HepG2 (cell line): ENCODE results near the gene CUEDC2. TPM values are rescaled to one million over a fixed set of nuclear protein-coding genes. Genes with fewer than 3 reads are reported as not detected.

Experiments
- GLMP ChIP-seq: sonication (generic); formaldehyde crosslinking; IDR thresholded peaks from 2 replicates; pipeline ENCODE4 v1.9.0; 2021; ENCODE audit warnings: missing genetic modification reagents, mild to moderate bottlenecking, borderline replicate concordance
- MAFG ChIP-seq: sonication (generic); formaldehyde crosslinking; IDR thresholded peaks from 2 replicates; pipeline ENCODE4 v1.5.1; 2020; ENCODE audit warnings: mild to moderate bottlenecking, missing genetic modification reagents
- NR2F2 ChIP-seq: IDR thresholded peaks from 2 replicates; pipeline ENCODE4 v1.6.1; 2012; ENCODE audit warnings: low read depth, inconsistent platforms, borderline replicate concordance
- PAF1 ChIP-seq: IDR thresholded peaks from 2 replicates; pipeline ENCODE4 v1.6.1; 2016; ENCODE audit warnings: missing genetic modification reagents, missing compliant biosample characterization
- RFX3 ChIP-seq: IDR thresholded peaks from 2 replicates; pipeline ENCODE4 v1.6.1; 2016; ENCODE audit warnings: missing biosample characterization, missing genetic modification reagents
- SATB2 ChIP-seq: sonication (generic); formaldehyde crosslinking; IDR thresholded peaks from 2 replicates; pipeline ENCODE4 v1.5.0; 2020; ENCODE audit warnings: missing genetic modification reagents
- ZFP36 ChIP-seq: fragments of 150-350 bp; IDR thresholded peaks from 2 replicates; pipeline ENCODE4 v1.6.1; 2018; ENCODE audit warnings: borderline replicate concordance, low read length, low read depth; ENCODE audit not compliant: partially characterized antibody
- ZNF574 ChIP-seq: sonication (generic); formaldehyde crosslinking; IDR thresholded peaks from 2 replicates; pipeline ENCODE4 v1.4.0; 2020; ENCODE audit warnings: missing genetic modification reagents
- ZNF607 ChIP-seq: sonication (generic); formaldehyde crosslinking; IDR thresholded peaks from 2 replicates; pipeline ENCODE4 v1.5.1; 2020; ENCODE audit warnings: missing genetic modification reagents, mild to moderate bottlenecking, borderline replicate concordance
- polyA plus RNA-seq, 8 experiments: library from polyadenylated mRNA; depleted of rRNA in 3 of 8; stranded (reverse) in 7 of 8; unstranded in 1 of 8; fragments of >200 nt; fragmentation: Illumina TruSeq in 4 of 8; extraction: Trizol in 4 of 8; gene quantifications; 2 replicates each; pipeline versions ENCODE4 v1.2.1 to v1.2.3, GENCODE V29; 2011 to 2016; ENCODE audit warnings: low read depth in 4 of 8, missing spikeins in 1 of 8, mixed read lengths in 1 of 8; ENCODE audit not compliant: insufficient read depth in 1 of 8
- total RNA-seq, 5 experiments: library from RNA; depleted of rRNA; stranded (reverse); fragments of >200 nt; fragmentation: Illumina TruSeq; extraction: Trizol; gene quantifications; 2 replicates each; pipeline ENCODE4 v1.2.3, GENCODE V29; 2016; ENCODE audit warnings: low read depth in 1 of 5
- TF ChIP-seq, protein P1 (sequence below): sonication (generic); formaldehyde crosslinking; conservative IDR thresholded peaks from 2 replicates; pipeline ENCODE4 v1.4.0; 2020; ENCODE audit warnings: missing genetic modification reagents
- TF ChIP-seq, protein P2 (sequence below): sonication (generic); formaldehyde crosslinking; IDR thresholded peaks from 2 replicates; pipeline ENCODE4 v1.8.1; 2023; ENCODE audit warnings: mild to moderate bottlenecking, missing genetic modification reagents
- TF ChIP-seq, protein P3 (sequence below): sonication (generic); formaldehyde crosslinking; conservative IDR thresholded peaks from 2 replicates; pipeline ENCODE4 v1.4.0; 2020; ENCODE audit warnings: missing genetic modification reagents
- TF ChIP-seq, protein P4 (sequence below): sonication (generic); formaldehyde crosslinking; IDR thresholded peaks from 2 replicates; pipeline ENCODE4 v1.8.1; 2023; ENCODE audit warnings: mild to moderate bottlenecking, missing genetic modification reagents

CUEDC2 gene
- total and polyA plus RNA-seq, 2 of the 13 experiments (the other 11 are each of a cell fraction or from before 2014, with no cell fraction given) = 13.1 to 18.4 TPM

GRCh38 chr10:102419269-102420180 is 12.8 kb downstream of the CUEDC2 start (continued):
- no peak for TF ChIP-seq PAF1 (CRISPR knock-in tag)
- TF ChIP-seq, protein P1, sequence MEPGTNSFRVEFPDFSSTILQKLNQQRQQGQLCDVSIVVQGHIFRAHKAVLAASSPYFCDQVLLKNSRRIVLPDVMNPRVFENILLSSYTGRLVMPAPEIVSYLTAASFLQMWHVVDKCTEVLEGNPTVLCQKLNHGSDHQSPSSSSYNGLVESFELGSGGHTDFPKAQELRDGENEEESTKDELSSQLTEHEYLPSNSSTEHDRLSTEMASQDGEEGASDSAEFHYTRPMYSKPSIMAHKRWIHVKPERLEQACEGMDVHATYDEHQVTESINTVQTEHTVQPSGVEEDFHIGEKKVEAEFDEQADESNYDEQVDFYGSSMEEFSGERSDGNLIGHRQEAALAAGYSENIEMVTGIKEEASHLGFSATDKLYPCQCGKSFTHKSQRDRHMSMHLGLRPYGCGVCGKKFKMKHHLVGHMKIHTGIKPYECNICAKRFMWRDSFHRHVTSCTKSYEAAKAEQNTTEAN = 0 out of 2 replicates have a peak, but pooled peaks have one; percentile 64
- TF ChIP-seq NR2F2 = no peak
- TF ChIP-seq MAFG (CRISPR knock-in tag) = no peak
- no peak for TF ChIP-seq GLMP (CRISPR knock-in tag)
- TF ChIP-seq RFX3 (CRISPR knock-in tag) = no peak
- TF ChIP-seq, protein P2, sequence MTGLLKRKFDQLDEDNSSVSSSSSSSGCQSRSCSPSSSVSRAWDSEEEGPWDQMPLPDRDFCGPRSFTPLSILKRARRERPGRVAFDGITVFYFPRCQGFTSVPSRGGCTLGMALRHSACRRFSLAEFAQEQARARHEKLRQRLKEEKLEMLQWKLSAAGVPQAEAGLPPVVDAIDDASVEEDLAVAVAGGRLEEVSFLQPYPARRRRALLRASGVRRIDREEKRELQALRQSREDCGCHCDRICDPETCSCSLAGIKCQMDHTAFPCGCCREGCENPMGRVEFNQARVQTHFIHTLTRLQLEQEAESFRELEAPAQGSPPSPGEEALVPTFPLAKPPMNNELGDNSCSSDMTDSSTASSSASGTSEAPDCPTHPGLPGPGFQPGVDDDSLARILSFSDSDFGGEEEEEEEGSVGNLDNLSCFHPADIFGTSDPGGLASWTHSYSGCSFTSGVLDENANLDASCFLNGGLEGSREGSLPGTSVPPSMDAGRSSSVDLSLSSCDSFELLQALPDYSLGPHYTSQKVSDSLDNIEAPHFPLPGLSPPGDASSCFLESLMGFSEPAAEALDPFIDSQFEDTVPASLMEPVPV = peak; percentile 71; the same call in 1 of the 2 replicates
- TF ChIP-seq ZFP36 = no peak
- no peak for TF ChIP-seq ZNF607 (CRISPR knock-in tag)
- TF ChIP-seq, protein P3, sequence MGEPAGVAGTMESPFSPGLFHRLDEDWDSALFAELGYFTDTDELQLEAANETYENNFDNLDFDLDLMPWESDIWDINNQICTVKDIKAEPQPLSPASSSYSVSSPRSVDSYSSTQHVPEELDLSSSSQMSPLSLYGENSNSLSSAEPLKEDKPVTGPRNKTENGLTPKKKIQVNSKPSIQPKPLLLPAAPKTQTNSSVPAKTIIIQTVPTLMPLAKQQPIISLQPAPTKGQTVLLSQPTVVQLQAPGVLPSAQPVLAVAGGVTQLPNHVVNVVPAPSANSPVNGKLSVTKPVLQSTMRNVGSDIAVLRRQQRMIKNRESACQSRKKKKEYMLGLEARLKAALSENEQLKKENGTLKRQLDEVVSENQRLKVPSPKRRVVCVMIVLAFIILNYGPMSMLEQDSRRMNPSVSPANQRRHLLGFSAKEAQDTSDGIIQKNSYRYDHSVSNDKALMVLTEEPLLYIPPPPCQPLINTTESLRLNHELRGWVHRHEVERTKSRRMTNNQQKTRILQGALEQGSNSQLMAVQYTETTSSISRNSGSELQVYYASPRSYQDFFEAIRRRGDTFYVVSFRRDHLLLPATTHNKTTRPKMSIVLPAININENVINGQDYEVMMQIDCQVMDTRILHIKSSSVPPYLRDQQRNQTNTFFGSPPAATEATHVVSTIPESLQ = no peak
- 0 out of 2 replicates have a peak, but pooled peaks have one; percentile 68 for TF ChIP-seq SATB2
- TF ChIP-seq, protein P4, sequence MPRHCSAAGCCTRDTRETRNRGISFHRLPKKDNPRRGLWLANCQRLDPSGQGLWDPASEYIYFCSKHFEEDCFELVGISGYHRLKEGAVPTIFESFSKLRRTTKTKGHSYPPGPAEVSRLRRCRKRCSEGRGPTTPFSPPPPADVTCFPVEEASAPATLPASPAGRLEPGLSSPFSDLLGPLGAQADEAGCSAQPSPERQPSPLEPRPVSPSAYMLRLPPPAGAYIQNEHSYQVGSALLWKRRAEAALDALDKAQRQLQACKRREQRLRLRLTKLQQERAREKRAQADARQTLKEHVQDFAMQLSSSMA = no peak
- TF ChIP-seq ZNF574 (CRISPR knock-in tag) = peak; percentile 56
